GM12891 (cell line): ENCODE results near the gene RAP1A.

ENCODE experiments used
- POLR2A ChIP-seq: IDR thresholded peaks from 2 replicates; pipeline ENCODE4 v1.6.1; 2011; ENCODE audit warnings: low read depth, low read length, control low read depth
- POLR2AphosphoS5 ChIP-seq: IDR thresholded peaks from 2 replicates; pipeline ENCODE4 v1.6.1; 2011; ENCODE audit warnings: low read depth, low read length, control low read depth

DNA sequence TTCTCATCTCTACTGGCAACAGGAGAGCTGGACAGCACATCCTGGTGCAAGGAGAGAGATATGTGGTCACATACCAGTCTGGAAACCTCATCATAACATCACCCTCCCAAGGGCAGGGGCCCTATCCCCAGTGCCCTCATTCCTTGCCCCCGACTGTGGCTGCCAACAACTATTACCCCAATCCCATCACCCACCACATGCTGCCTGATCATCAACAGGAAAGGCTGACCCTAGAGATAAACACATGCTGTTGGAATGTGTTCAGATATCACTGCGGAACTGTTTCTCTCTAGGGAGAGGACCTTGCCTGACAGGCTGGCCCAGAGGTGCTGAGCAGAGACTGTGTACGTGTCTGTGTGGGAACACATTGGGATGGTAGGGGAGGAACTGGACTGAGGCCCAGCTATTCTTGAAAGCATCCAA, 124.1 kb downstream of the RAP1A start:
- TF ChIP-seq POLR2A (no peak), POLR2AphosphoS5 (no peak)
